RWPE1 (cell line): Measurements from ENCODE around the gene HAUS2.
A peak's percentile ranks its signal among the peaks of the same experiment; 100 is the strongest.

Experiments used
- CTCF ChIA-PET: fragments of 350-600 bp; sonication (Branson Sonifier 250); formaldehyde crosslinking; extraction: SDS; loops from one replicate; lab custom pipeline; 2021; lab: Yijun Ruan, JAX
- POLR2A ChIA-PET: fragments of 400-600 bp; formaldehyde crosslinking; extraction: SDS; loops from one replicate; lab custom pipeline; 2020; ENCODE audit warnings: antibody characterized with exemption; ENCODE audit not compliant: low non-redundant PET; lab: Yijun Ruan, JAX
- DNase-seq: peaks from one replicate; pipeline ENCODE4 v3.0.0; 2012; ENCODE audit warnings: low spot score
- H3K27ac ChIP-seq: fragments of 450-650 bp; 2 replicates; pipeline ENCODE4 v1.5.1; 2017
- TF ChIP-seq, protein P1 (sequence below): fragments of 450-650 bp; conservative IDR thresholded peaks from 2 replicates; pipeline ENCODE4 v1.5.1; 2017; ENCODE audit warnings: low read depth, mild to moderate bottlenecking

The HAUS2 gene

DNA sequence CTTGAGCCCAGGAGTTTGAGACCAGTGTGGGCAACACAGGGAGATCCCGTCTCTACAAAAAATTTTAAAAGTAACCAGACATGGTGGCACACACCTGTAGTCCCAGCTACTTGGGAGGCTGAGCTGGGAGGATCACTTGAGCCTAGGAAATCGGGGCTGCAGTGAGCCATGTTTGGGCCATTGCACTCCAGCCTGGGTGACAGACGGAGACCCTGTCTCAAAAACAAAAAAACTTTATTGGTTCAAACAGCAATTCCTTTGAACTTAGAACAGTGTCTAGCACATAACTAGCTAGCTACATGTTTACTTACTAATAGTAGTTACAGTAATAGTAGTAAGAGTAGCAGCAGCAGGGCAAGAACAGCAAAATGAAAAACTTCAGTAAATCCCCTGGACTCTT lies 10.1 kb downstream of the HAUS2 start:
- TF ChIP-seq, protein P1, sequence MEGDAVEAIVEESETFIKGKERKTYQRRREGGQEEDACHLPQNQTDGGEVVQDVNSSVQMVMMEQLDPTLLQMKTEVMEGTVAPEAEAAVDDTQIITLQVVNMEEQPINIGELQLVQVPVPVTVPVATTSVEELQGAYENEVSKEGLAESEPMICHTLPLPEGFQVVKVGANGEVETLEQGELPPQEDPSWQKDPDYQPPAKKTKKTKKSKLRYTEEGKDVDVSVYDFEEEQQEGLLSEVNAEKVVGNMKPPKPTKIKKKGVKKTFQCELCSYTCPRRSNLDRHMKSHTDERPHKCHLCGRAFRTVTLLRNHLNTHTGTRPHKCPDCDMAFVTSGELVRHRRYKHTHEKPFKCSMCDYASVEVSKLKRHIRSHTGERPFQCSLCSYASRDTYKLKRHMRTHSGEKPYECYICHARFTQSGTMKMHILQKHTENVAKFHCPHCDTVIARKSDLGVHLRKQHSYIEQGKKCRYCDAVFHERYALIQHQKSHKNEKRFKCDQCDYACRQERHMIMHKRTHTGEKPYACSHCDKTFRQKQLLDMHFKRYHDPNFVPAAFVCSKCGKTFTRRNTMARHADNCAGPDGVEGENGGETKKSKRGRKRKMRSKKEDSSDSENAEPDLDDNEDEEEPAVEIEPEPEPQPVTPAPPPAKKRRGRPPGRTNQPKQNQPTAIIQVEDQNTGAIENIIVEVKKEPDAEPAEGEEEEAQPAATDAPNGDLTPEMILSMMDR = no peak
- ChIA-PET POLR2A (no interaction called here), CTCF (no interaction called here)
- H3K27ac ChIP-seq = no peak overlapping the region
- no peak for DNase-seq

DNA sequence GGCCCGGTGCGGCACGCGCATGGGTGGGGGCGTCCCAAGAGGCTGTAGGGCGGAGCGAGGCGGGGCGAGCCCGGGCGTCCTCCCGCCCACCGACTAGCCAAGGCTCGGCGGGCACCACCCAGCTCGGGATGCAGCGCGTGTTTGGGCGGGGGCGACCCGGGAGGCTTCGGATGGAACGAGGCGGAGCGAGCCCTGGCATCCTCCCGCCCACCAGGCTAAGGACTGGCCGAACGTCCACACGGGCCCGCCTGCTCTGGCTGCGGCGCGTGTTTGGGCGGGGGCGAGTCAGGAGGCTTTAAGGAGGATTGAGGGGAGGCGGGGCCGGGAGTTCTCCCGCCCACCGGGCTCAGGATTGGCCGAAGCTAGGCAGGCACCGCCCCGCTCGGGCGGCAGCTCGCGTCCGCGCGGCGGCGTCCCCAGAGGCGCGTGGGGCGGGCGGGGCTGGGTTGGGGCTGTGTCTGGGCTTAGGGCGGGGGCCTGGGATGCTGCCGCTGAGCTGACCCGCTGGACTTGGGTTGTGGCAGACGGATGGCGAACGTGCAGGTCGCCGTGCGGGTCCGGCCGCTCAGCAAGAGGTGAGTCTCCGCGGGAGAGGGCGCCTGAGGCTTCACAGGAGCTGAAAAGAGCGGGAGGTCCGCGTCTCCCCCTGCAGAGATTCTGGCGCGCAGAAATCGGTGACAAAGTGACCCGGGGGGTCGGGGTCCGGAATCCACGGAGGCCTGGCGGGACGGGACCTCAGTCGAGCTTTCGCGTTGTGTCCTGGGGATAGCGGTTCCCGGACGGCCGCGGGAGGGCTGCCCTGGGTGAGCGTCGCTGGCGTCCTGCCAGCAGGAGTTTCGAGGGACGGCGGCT lies 26.8 kb downstream of the HAUS2 start, which contains the start of gene STARD9:
STARD9 (plus strand) TSS at position 419 of the 852 bp plus-strand sequence; CDS start at position 529, 110 bp downstream.
- TF ChIP-seq, protein P1 = no peak
- CTCF ChIA-PET = interaction anchor here (0.8 kb wide), 1 partner anchor 75 kb away, joined by 5 read pairs; no protein-coding TSS in a partner anchor

DNA sequence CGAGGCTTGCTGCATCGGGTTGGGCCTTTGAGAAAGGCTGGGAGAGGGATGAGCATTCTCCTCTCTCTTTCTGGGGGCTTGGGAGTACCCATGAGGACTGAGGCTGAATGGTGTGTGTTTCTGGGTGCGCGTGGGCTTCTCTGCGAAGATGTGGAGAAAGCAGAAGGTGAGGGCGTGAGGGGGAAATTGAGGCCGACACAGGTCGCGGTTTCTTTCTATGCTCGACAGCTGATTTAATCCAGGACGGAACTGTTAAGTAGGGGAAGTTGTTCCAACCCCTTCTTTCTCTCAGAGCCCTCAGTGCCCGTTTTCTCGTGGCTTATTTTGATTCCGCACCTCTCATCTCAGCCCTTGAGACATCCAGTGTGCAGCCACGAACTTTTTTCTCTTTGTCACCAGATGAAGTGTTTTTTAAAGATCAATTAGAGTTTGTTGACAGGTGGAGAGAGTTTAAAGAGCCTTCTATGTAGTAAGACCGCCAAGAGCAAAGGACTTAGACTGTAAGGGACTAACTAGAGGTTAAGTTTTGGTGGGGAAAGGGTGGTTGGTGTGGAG lies 27.5 kb downstream of the HAUS2 start:
- ChIA-PET CTCF (interaction anchor here (0.6 to 0.8 kb wide), 2 partner anchors 8 to 74 kb away, joined by 3 to 5 read pairs; no protein-coding TSS in a partner anchor), POLR2A (no interaction called here)
- TF ChIP-seq, protein P1 = no peak
- no peak for DNase-seq
- H3K27ac ChIP-seq = peak overlapping the region; percentile 74

More for the DNA sequence above, 26.8 kb downstream of the HAUS2 start, which contains the start of gene STARD9:
- peak; percentile 99 for DNase-seq
- POLR2A ChIA-PET = interaction anchor here (0.5 to 0.7 kb wide), 2 partner anchors 76 to 198 kb away, joined by 4 to 13 read pairs; no protein-coding TSS in a partner anchor
- H3K27ac ChIP-seq = peak within 1 kb of the TSS; percentile 74

DNA sequence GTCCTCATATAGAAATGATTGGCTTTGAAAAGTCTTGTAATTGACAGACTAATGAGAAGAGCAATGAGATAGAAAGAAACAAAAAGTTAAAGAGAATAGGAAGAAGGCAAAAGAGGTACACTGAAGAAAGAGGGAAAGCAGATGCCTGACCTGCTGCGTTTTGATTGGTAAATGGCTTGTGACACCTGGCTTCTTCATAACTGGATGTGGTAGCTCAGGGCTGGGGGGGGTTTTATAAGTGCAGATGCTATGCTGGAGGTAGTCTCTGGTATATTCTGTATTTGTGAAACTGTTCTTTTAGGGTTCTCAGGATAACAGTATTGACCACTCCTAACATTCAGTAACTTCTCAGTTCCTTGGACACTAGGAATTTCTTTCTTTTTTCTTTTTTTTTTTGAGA lies 28.1 kb downstream of the HAUS2 start:
- no peak for DNase-seq
- ChIA-PET CTCF (interaction anchor here (0.6 kb wide), 1 partner anchor 8 kb away, joined by 3 read pairs; no protein-coding TSS in a partner anchor), POLR2A (no interaction called here)
- TF ChIP-seq, protein P1 = no peak
- H3K27ac ChIP-seq = no peak overlapping the region

DNA sequence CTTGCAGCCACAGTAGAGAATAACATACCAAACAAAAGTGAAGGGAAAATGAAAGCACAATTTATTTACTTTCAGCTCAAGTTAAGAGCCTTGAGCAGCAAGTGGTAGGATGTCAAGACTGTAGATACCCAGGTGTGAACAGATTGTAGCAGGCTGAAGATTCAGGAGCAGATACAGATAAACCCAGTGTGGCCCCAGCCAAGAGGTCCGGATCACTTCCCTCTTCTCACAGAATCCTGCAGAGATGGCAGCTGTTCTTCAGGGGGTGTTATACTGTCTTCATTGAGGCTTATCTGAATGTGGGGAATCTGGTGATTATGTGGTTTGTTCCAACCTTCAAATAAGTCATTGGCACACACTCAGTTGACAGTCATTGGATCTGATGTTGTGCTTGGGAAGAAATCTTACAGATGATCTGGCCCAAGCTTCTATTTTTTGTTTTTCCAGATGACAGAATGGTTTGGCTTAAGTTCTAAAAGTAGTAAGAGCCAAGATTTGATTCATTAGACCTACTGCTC lies 28.9 kb downstream of the HAUS2 start:
- DNase-seq = no peak
- CTCF ChIA-PET = no interaction called here
- TF ChIP-seq, protein P1 = no peak
- POLR2A ChIA-PET = no interaction called here
- no peak overlapping the region for H3K27ac ChIP-seq

DNA sequence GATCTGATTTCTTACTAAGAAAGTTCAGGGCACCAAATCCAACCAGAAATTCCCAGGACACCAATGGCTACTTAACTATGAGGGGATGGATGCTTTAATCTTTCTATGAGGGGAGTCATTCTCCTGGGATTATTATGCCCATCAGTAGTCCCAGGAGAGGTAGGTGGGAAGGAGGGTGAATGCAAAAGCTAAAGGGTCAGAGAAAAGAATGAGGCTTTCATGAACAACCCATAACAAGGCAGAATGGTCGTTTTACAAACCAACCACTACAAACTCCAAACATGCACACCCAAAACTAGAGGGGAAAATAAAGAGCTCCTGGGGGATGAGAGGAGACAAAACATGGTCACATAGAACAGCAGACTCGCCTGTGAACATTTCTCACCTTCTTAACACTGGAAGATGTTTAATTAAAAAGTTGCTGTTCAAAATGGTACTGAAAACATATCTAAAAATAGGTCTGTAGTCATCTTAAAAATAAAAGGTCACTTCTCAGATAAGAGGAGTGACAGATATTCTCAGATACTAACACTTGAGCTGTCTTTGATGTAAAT lies 30.4 kb downstream of the HAUS2 start:
- ChIA-PET POLR2A (no interaction called here), CTCF (no interaction called here)
- TF ChIP-seq, protein P1 = no peak
- H3K27ac ChIP-seq = no peak overlapping the region
- DNase-seq = no peak
